ENCODE results near the gene IFI44. TPM values are rescaled to one million over a fixed set of nuclear protein-coding genes. Genes with fewer than 3 reads are reported as not detected.

IFI44 gene
- total and polyA plus RNA-seq, 2 donors (not counting 3 experiments of a cell fraction or from before 2014, with no cell fraction given), result 11.8 to 12.3 TPM

GRCh38 chr1:78658901-78659300, 9.3 kb downstream of the IFI44 start:
- Histone ChIP-seq H3K27me3 (ENCODE audit: control insufficient read depth in 2 of 2, insufficient read depth in 2 of 2, low read length in 2 of 2) (no peaks in the 10 kb centered on the region), H3K4me2 (ENCODE audit: insufficient read depth, low read length) (no peak overlapping the region), H2AFZ (ENCODE audit: low read depth, low read length) (no peak overlapping the region), H3K9ac (replicated peaks; ENCODE audit: extremely low read depth, insufficient read depth, low read length) (no peak overlapping the region), H4K20me1 (replicated peaks; ENCODE audit: control insufficient read depth, extremely low read depth, insufficient read depth, low read length) (no peaks in the 10 kb centered on the region), H3K4me1 (ENCODE audit: control insufficient read depth, extremely low read depth, insufficient read depth, low read length) (no peaks in the 10 kb centered on the region), H3K27ac (ENCODE audit: insufficient read depth, low read depth, low read length) (no peak overlapping the region), H3K4me3 (replicated peaks in 1 of 3; ENCODE audit: insufficient read depth in 1 of 3, low read depth in 1 of 3, low read length in 3 of 3) (no peak overlapping the region), H3K9me3 (replicated peaks; ENCODE audit: control insufficient read depth, insufficient read depth, low read length) (no peaks in the 10 kb centered on the region), H3K79me2 (ENCODE audit: control insufficient read depth, insufficient read depth, low read length) (no peaks in the 10 kb centered on the region), H3K9me1 (replicated peaks; ENCODE audit: control insufficient read depth, extremely low read depth, insufficient read depth, low read length) (no peaks in the 10 kb centered on the region), H3K36me3 (ENCODE audit: control insufficient read depth in 2 of 2, extremely low read depth in 1 of 2, insufficient read depth in 2 of 2, low read length in 2 of 2) (peaks cover 3 to 5% of the 10 kb centered on the region in 2 experiments)
- dilution Hi-C loops (cut with MboI; ENCODE audit: extremely low pct_ligation_motif_present, low sequenced_read_pairs), result no loop called here
- ChIA-PET POLR2A (no interaction called here), CTCF (interaction anchor here (2.3 kb wide), 1 partner anchor 42 kb away, joined by 10 read pairs; no protein-coding TSS in a partner anchor)
- no peak for DNase-seq (ENCODE audit: low read depth, low spot score)
- no TSS peak for BruUV-seq (replicated peaks)
- FAIRE-seq, result no peak
- TF ChIP-seq JUN (IDR thresholded peaks at IDR 0.05; ENCODE audit: borderline replicate concordance, insufficient read depth, insufficient read length, low read depth) (no peak), MAX (IDR thresholded peaks at IDR 0.05; ENCODE audit: insufficient read depth, insufficient read length) (no peak), POLR2AphosphoS5 (IDR thresholded peaks at IDR 0.05; ENCODE audit: insufficient read depth, low read depth, low read length) (no peak), GATA2 (IDR thresholded peaks at IDR 0.05; ENCODE audit: insufficient read depth, insufficient read length, low read depth, low read length) (no peak), POLR2A (IDR thresholded peaks at IDR 0.05; ENCODE audit: low read depth, low read length) (no peak), CTCF (IDR thresholded peaks at IDR 0.05; ENCODE audit: extremely low read depth in 1 of 2, insufficient read depth in 1 of 2, low read depth in 1 of 2, low read length in 2 of 2) (no peak), FOS (IDR thresholded peaks at IDR 0.05; ENCODE audit: borderline replicate concordance, insufficient read depth, low read length) (no peak), EZH2 (IDR thresholded peaks at IDR 0.05; ENCODE audit: borderline replicate concordance, low read depth, low read length, severe bottlenecking) (no peak), MYC (IDR thresholded peaks at IDR 0.05; ENCODE audit: low read depth, low read length) (no peak)
- intact Hi-C loops (cut with micrococcal nuclease), result no loop called here

All from endothelial cell of umbilical vein (primary cell).